DOHH2 (cell line): ENCODE data around the gene MYCL.
A peak's percentile ranks its signal among the peaks of the same experiment; 100 is the strongest.

ENCODE experiments used
- H3F3A ChIP-seq: fragments of 200-600 bp; sonication (generic), shearing (Covaris generic); 2 replicates; pipeline ENCODE4 v1.6.0; 2016; ENCODE audit warnings: antibody characterized with exemption, mild to moderate bottlenecking; ENCODE audit not compliant: control insufficient read depth, insufficient read depth
- H3K27ac ChIP-seq: fragments of 200-600 bp; sonication (generic); 2 replicates; pipeline ENCODE4 v1.5.1; 2014; ENCODE audit warnings: low read depth, mild to moderate bottlenecking, low read length, moderate library complexity
- H3K27me3 ChIP-seq: fragments of 200-600 bp; sonication (generic); 2 replicates; pipeline ENCODE4 v1.6.1; 2014; ENCODE audit warnings: mild to moderate bottlenecking, low read length, mixed read lengths; ENCODE audit not compliant: control insufficient read depth
- H3K36me3 ChIP-seq: fragments of 200-600 bp; sonication (generic); 2 replicates; pipeline ENCODE4 v1.6.1; 2014; ENCODE audit warnings: mild to moderate bottlenecking, low read length, moderate library complexity, mixed read lengths; ENCODE audit not compliant: control insufficient read depth
- H3K4me1 ChIP-seq: fragments of 200-600 bp; sonication (generic); 2 replicates; pipeline ENCODE4 v1.6.1; 2014; ENCODE audit warnings: mild to moderate bottlenecking, low read length, mixed read lengths; ENCODE audit not compliant: control insufficient read depth
- H3K4me2 ChIP-seq: fragments of 200-600 bp; sonication (generic); 2 replicates; pipeline ENCODE4 v1.6.0; 2014; ENCODE audit warnings: mild to moderate bottlenecking, low read length, moderate library complexity
- H3K4me3 ChIP-seq: fragments of 200-600 bp; sonication (generic); 2 replicates; pipeline ENCODE4 v1.5.1; 2014; ENCODE audit warnings: mild to moderate bottlenecking, low read length, mixed read lengths
- H3K79me2 ChIP-seq: fragments of 200-600 bp; sonication (generic); 2 replicates; pipeline ENCODE4 v1.6.1; 2014; ENCODE audit warnings: mild to moderate bottlenecking, low read length, mixed read lengths; ENCODE audit not compliant: control insufficient read depth
- H3K9me2 ChIP-seq: fragments of 200-600 bp; sonication (generic); replicated peaks from 2 replicates; pipeline ENCODE4 v1.6.1; 2014; ENCODE audit warnings: mild to moderate bottlenecking, low read length, mixed read lengths; ENCODE audit not compliant: control insufficient read depth
- H3K9me3 ChIP-seq: fragments of 200-600 bp; sonication (generic); 2 replicates; pipeline ENCODE4 v1.6.1; 2014; ENCODE audit warnings: antibody characterized with exemption, low read length, mixed read lengths; ENCODE audit not compliant: control insufficient read depth, insufficient read depth
- H4K20me1 ChIP-seq: fragments of 200-600 bp; sonication (generic); 2 replicates; pipeline ENCODE4 v1.6.0; 2014; ENCODE audit warnings: low read depth, mild to moderate bottlenecking, antibody characterized with exemption, low read length, moderate library complexity; ENCODE audit not compliant: control insufficient read depth, insufficient read depth
- EZH2phosphoT487 ChIP-seq: fragments of 200-600 bp; sonication (generic); IDR thresholded peaks from 2 replicates; pipeline ENCODE4 v1.6.1; 2017; ENCODE audit warnings: borderline replicate concordance, mild to moderate bottlenecking, antibody characterized with exemption, low read length, moderate library complexity, mixed read lengths
- TF ChIP-seq, protein P1 (sequence below): fragments of 200-600 bp; sonication (generic); IDR thresholded peaks from one replicate; pipeline ENCODE4 v1.5.1; 2014; ENCODE audit warnings: antibody characterized with exemption, mild to moderate bottlenecking, low read depth, low read length; ENCODE audit not compliant: poor library complexity, severe bottlenecking

The MYCL gene, protein sequence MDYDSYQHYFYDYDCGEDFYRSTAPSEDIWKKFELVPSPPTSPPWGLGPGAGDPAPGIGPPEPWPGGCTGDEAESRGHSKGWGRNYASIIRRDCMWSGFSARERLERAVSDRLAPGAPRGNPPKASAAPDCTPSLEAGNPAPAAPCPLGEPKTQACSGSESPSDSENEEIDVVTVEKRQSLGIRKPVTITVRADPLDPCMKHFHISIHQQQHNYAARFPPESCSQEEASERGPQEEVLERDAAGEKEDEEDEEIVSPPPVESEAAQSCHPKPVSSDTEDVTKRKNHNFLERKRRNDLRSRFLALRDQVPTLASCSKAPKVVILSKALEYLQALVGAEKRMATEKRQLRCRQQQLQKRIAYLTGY

GRCh38 chr1:39901714-39902459 lies at the start of gene MYCL:
TSS of gene MYCL (minus strand) at chr1:39901917. CDS start at chr1:39901434, 483 bp downstream.
- Histone ChIP-seq H3K4me2 (peak within 1 kb of the TSS; percentile 95), H3F3A (no peaks in the 10 kb centered on the region; the same call in 1 of the 2 replicates), H3K9me3 (no peaks in the 10 kb centered on the region), H3K27ac (no peak within 1 kb of the TSS), H3K27me3 (peaks cover 55% of the 10 kb centered on the region), H3K36me3 (no peaks in the 10 kb centered on the region), H3K4me1 (peaks cover 23% of the 10 kb centered on the region), H3K9me2 (no peaks in the 10 kb centered on the region), H3K79me2 (no peaks in the 10 kb centered on the region), H4K20me1 (no peaks in the 10 kb centered on the region), H3K4me3 (peak within 1 kb of the TSS; percentile 72)
- no peak for TF ChIP-seq EZH2phosphoT487
- TF ChIP-seq, protein P1, sequence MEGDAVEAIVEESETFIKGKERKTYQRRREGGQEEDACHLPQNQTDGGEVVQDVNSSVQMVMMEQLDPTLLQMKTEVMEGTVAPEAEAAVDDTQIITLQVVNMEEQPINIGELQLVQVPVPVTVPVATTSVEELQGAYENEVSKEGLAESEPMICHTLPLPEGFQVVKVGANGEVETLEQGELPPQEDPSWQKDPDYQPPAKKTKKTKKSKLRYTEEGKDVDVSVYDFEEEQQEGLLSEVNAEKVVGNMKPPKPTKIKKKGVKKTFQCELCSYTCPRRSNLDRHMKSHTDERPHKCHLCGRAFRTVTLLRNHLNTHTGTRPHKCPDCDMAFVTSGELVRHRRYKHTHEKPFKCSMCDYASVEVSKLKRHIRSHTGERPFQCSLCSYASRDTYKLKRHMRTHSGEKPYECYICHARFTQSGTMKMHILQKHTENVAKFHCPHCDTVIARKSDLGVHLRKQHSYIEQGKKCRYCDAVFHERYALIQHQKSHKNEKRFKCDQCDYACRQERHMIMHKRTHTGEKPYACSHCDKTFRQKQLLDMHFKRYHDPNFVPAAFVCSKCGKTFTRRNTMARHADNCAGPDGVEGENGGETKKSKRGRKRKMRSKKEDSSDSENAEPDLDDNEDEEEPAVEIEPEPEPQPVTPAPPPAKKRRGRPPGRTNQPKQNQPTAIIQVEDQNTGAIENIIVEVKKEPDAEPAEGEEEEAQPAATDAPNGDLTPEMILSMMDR, result peak; percentile 92

DNA sequence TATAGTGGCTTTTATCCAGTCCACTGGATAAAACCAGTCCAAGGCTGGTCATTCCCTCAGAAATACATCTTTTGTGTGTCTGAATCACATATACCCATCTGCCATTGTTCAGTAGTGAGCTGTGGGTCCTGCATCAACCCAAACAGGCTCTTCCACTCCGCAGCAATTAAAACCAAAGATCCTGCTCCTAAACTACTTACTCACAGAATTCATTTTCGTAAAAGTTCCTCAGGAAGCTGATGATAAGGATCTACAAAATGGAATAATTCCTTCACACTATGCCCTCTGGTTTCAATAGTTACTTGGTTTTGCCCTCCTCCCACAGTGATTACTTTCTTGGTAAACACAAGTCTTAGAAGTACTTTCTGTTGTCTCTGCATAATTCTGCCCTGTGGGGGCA lies 48.2 kb upstream of the MYCL start:
- Histone ChIP-seq H3K9me3 (no peaks in the 10 kb centered on the region), H3F3A (no peaks in the 10 kb centered on the region), H3K4me2 (no peak overlapping the region), H3K36me3 (no peaks in the 10 kb centered on the region), H4K20me1 (no peaks in the 10 kb centered on the region), H3K9me2 (no peaks in the 10 kb centered on the region), H3K4me1 (peaks cover 20% of the 10 kb centered on the region), H3K79me2 (no peaks in the 10 kb centered on the region), H3K27me3 (no peaks in the 10 kb centered on the region), H3K4me3 (no peak overlapping the region), H3K27ac (no peak overlapping the region)
- TF ChIP-seq EZH2phosphoT487, result no peak
- TF ChIP-seq, protein P1, result no peak

DNA sequence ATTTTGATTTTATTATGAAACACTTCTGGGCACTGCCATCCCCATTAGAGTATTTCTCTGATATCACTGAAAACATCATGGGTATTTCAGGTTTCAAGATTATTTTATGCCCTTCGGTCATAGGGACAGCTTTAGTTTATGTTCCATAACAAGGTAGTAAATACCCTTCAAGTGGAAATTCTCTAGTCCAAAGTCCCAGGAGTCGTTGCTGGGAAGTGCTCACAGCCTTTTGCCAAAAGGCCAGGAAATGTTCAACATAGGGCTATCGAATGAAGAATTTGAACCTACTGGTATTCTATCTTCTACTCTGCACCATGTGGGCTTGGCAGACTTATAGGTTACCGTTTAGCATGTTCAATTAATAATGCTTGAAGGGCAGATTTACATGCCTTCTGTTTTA lies 45.5 kb upstream of the MYCL start:
- Histone ChIP-seq H3K4me2 (no peak overlapping the region), H3K27me3 (peaks cover 3% of the 10 kb centered on the region; the same call in 1 of the 2 replicates), H3K79me2 (no peaks in the 10 kb centered on the region), H3K9me3 (no peaks in the 10 kb centered on the region), H3K4me1 (peaks cover 13% of the 10 kb centered on the region), H4K20me1 (no peaks in the 10 kb centered on the region), H3K9me2 (no peaks in the 10 kb centered on the region), H3K4me3 (no peak overlapping the region), H3F3A (no peaks in the 10 kb centered on the region), H3K36me3 (no peaks in the 10 kb centered on the region), H3K27ac (no peak overlapping the region)
- TF ChIP-seq EZH2phosphoT487, result no peak
- TF ChIP-seq, protein P1, result no peak
